Duodenal mucosa (tissue), 2 donors: ENCODE measurements around the gene HMGN3.
A peak's percentile ranks its signal among the peaks of the same experiment; 100 is the strongest.

Experiments used
- H3K27ac ChIP-seq: one replicate; pipeline ENCODE4 v1.7.0; 2013; ENCODE audit warnings: low read depth, low read length
- H3K27me3 ChIP-seq, 2 donors: one replicate each; pipeline ENCODE4 v1.7.0; 2013; ENCODE audit warnings: low read length in 2 of 2, control low read depth in 1 of 2; ENCODE audit not compliant: insufficient read depth in 2 of 2, control insufficient read depth in 1 of 2
- H3K36me3 ChIP-seq, 2 donors: one replicate each; pipeline ENCODE4 v1.7.0; 2013; ENCODE audit warnings: low read length in 2 of 2, control low read depth in 1 of 2; ENCODE audit not compliant: insufficient read depth in 2 of 2, control insufficient read depth in 1 of 2
- H3K4me1 ChIP-seq, 2 donors: one replicate each; pipeline ENCODE4 v1.7.0; 2013; ENCODE audit warnings: low read length in 2 of 2, control low read depth in 1 of 2; ENCODE audit not compliant: insufficient read depth in 2 of 2, control insufficient read depth in 1 of 2
- H3K4me3 ChIP-seq, 2 donors: one replicate each; pipeline ENCODE4 v1.7.0; 2013; ENCODE audit warnings: low read length in 2 of 2, low read depth in 1 of 2
- H3K9ac ChIP-seq, 2 donors: one replicate each; pipeline ENCODE4 v1.7.0; 2013; ENCODE audit warnings: low read length in 2 of 2, low read depth in 1 of 2
- H3K9me3 ChIP-seq, 2 donors: one replicate each; pipeline ENCODE4 v1.7.0; 2013; ENCODE audit warnings: low read length in 2 of 2, control low read depth in 1 of 2; ENCODE audit not compliant: control insufficient read depth in 1 of 2

Gene HMGN3

DNA sequence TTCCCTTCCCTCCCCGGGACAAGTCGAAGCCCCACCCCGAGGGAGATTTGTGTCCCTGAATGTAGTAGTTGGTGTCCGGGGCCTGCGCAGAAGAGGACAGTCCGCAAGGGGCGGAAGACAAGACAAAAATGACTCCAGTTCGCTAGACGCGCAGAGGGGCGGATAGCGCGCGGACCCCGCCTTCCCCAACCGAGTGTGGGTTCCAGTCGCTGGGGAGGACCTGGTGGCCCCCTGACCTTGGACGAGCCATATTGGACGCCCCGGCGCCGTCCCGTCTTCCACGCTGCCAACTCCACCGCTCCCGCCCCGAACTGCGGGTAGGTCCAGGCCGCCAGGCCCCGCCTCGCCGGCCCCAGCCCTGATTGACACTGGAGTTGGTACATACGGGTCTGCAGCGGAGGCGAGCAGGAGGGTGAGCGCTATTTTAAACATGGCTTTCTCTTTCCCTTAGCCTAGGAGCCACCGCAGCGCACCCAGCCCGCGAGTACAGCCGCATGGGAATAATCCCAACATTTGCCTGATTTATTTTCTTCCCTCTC is 802 bp downstream of the HMGN3 start:
- Histone ChIP-seq H3K36me3 (no peaks in the 10 kb centered on the region), H3K27me3 (no peaks in the 10 kb centered on the region), H3K9ac (peak overlapping the region; percentile 83 to 84), H3K4me3 (peak overlapping the region; percentile 96 to 100), H3K9me3 (no peaks in the 10 kb centered on the region), H3K27ac (peak overlapping the region; percentile 89), H3K4me1 (peaks cover 5 to 11% of the 10 kb centered on the region in 2 donors)

DNA sequence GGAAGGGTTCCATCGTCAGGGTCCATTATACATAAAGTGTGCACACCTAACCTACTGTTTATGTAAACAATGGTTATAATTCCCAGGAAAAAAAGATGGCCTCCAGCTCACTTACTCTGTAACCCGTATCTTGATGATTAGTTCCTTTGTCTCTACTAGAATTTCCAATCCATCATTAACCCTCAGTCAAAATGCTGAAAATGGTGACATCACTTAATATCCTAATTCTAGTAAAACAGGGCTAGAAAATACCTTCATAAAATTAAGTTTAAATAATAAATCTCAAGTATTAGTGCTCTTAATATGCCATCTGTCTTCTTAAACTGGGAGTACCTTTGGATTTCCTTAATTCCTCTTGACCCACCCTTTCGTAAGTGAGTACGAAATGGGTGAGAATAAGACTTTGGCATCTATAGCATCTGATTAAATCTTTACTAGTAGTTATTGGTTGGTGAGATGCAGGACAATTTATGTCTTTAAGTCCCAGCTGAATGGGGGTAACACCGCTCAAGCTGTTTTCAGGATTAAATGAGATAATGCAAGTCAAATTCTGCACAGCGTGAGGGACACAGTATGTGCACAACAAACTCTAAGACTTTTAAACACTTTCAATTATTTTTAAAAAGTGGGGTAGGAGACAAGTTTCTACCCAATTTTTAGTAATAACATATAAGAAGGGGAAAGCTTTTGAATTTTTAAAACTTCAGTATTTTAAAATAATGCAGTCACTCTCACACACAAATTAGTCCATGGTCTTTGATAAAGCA is 1.6 kb downstream of the HMGN3 start:
- peak overlapping the region; percentile 83 to 84 for H3K9ac ChIP-seq
- H3K27ac ChIP-seq, result peak overlapping the region; percentile 89
- H3K36me3 ChIP-seq, result no peaks in the 10 kb centered on the region
- peak overlapping the region; percentile 96 to 100 for H3K4me3 ChIP-seq
- H3K27me3 ChIP-seq, result no peaks in the 10 kb centered on the region
- H3K9me3 ChIP-seq, result no peaks in the 10 kb centered on the region
- peaks cover 5 to 11% of the 10 kb centered on the region in 2 donors for H3K4me1 ChIP-seq

DNA sequence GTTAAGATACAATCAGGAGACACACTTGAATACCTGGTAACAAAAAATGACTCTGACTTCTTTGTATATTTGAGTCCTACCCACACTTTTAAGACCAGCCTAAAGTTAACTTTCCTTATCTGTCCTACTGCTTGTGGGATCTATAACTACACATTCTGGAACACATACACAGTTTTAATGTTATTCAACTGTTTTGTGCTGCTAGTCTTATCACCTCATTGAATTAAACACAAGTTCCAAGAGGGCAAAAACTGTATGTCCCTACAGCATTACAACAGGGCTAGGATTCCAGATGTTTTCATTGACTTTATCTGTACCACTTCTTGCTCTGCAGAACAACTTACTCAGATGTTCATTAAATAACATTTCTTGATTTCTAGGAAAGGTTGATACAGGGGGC is 2.8 kb downstream of the HMGN3 start:
- no peak overlapping the region for H3K9ac ChIP-seq

DNA sequence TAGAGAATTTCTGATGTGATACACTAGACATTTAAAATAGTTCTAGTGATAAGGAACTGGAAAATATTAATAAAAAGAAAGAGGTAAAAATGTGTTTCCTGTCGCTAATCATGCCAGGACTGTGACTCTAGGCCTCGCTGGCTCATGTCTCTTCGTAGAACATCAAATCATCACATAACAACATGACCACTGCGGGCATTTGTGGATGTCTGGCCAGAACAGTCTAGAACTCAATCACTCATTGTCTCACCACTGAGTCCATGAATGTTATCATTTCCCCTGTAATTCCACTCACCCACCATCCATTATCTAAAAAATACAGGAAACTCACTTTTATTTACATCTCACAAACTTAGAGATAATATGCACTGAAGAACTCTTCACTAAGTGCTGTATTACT is 3.4 kb downstream of the HMGN3 start:
- H3K27ac ChIP-seq, result no peak overlapping the region
- no peaks in the 10 kb centered on the region for H3K36me3 ChIP-seq
- no peaks in the 10 kb centered on the region for H3K27me3 ChIP-seq
- no peak overlapping the region for H3K9ac ChIP-seq
- H3K4me1 ChIP-seq, result peaks cover 11% of the 10 kb centered on the region in 2 donors
- H3K9me3 ChIP-seq, result no peaks in the 10 kb centered on the region
- no peak overlapping the region for H3K4me3 ChIP-seq

More for the DNA sequence above, 2.8 kb downstream of the HMGN3 start:
- Histone ChIP-seq H3K27me3 (no peaks in the 10 kb centered on the region), H3K27ac (no peak overlapping the region), H3K4me1 (peaks cover 9 to 11% of the 10 kb centered on the region in 2 donors), H3K4me3 (no peak overlapping the region), H3K9me3 (no peaks in the 10 kb centered on the region), H3K36me3 (no peaks in the 10 kb centered on the region)

DNA sequence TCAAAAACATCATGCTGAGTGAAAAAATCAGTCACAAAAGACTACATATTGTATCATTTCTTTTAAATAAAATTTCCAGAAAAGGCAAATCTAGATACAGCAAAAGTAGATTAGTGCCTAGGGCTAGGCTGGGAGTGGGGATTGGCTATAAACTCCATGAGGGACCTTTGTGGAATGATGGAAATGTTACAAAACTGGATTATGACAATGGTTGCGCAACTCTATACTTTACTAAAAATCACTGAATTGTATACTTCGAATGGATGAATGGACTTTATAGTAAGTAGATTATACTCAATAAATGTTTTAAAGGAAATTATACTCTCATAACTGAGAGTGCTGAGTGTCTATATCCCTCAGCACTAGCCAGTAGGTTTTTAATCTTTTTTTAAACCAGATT is 4.3 kb downstream of the HMGN3 start:
- Histone ChIP-seq H3K4me1 (peaks cover 11 to 19% of the 10 kb centered on the region in 2 donors), H3K4me3 (no peak overlapping the region), H3K27ac (no peak overlapping the region), H3K9me3 (no peaks in the 10 kb centered on the region), H3K36me3 (no peaks in the 10 kb centered on the region), H3K27me3 (no peaks in the 10 kb centered on the region), H3K9ac (no peak overlapping the region)

DNA sequence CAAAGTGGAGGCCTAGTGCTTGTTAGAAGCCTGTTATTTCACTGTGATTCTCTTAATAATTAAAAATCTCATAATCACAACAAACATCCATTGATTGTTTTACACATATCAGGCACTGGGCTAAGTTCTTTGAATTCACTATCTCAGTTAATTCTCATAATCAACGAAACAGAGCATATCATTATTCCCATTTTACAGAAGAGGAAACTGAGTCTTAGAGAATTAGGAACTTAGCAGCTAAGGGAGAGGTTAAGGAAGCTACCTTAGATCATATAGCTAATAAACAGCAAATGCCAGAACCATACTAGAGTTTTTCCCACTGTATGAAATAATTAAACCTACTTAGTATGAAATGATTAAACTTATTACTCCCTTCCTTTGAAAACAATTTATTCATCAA is 7.0 kb downstream of the HMGN3 start:
- no peaks in the 10 kb centered on the region for H3K27me3 ChIP-seq
- no peaks in the 10 kb centered on the region for H3K9me3 ChIP-seq
- peaks cover 12 to 33% of the 10 kb centered on the region in 2 donors for H3K4me1 ChIP-seq
- no peak overlapping the region for H3K4me3 ChIP-seq
- H3K36me3 ChIP-seq, result no peaks in the 10 kb centered on the region
- H3K27ac ChIP-seq, result no peak overlapping the region
- no peak overlapping the region for H3K9ac ChIP-seq

DNA sequence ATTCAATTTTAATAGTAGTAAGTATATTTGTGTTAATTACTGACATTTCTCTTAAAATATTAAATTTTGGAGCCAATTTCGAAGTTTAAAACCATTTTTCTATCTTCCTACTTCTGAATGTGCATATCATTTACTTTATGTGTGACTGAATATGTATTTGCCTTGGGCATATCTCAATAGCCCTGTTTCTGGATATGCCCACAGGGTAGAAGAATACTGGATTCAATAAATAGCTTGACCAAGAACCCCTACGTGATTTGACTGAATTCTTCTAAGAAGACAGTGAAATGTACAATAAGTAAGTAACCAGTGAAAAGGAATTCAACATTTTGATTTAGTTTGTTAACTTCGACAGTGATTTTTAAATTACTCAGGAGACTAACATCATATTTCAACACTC is 7.8 kb downstream of the HMGN3 start:
- Histone ChIP-seq H3K36me3 (no peaks in the 10 kb centered on the region), H3K27me3 (no peaks in the 10 kb centered on the region), H3K4me1 (peaks cover 5 to 41% of the 10 kb centered on the region in 2 donors), H3K4me3 (no peak overlapping the region), H3K9me3 (no peaks in the 10 kb centered on the region), H3K27ac (no peak overlapping the region), H3K9ac (no peak overlapping the region)

DNA sequence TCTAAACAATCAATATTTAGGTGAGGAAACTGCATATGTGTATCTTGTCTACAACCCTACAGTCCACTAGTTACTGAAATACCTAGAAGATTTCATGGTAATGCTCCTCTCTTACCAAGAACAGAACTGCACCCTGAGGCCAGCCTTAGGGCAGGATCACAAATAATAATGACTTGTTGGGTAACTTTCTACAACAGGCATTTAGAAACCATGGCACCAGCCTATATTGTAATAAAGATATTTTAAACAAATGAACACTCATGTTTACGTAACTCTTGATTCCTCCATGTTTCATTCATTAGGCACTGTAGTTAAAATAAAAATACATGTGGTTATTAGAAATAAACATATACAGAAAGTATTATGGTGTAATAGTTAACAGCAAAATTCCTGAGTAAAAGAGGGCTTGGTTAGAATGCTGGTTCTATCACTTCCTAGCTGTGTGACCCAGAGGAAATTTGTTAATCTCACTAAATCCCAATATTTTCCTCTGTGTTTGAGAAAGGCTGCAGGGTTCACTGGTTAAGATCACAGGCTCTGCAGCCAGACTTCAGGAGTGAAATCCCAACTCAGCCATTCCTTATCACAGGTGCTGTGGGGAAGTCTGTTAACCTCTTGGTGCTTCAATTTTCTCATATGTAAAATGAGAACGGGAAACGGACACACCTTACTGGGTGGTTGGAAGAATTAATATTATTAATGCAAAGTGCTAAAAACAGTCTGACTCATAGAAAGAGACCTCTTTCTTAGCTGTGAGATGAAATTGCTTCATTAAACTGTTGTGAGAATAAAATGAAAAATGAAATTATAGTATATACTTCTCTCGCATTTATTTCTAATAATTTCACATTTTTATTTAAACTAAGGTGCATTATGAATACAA is 8.5 kb downstream of the HMGN3 start:
- H3K36me3 ChIP-seq, result no peaks in the 10 kb centered on the region
- H3K9ac ChIP-seq, result no peak overlapping the region
- H3K4me3 ChIP-seq, result no peak overlapping the region
- peaks cover 5 to 48% of the 10 kb centered on the region in 2 donors for H3K4me1 ChIP-seq
- no peak overlapping the region for H3K27ac ChIP-seq
- no peaks in the 10 kb centered on the region for H3K9me3 ChIP-seq
- no peaks in the 10 kb centered on the region for H3K27me3 ChIP-seq

DNA sequence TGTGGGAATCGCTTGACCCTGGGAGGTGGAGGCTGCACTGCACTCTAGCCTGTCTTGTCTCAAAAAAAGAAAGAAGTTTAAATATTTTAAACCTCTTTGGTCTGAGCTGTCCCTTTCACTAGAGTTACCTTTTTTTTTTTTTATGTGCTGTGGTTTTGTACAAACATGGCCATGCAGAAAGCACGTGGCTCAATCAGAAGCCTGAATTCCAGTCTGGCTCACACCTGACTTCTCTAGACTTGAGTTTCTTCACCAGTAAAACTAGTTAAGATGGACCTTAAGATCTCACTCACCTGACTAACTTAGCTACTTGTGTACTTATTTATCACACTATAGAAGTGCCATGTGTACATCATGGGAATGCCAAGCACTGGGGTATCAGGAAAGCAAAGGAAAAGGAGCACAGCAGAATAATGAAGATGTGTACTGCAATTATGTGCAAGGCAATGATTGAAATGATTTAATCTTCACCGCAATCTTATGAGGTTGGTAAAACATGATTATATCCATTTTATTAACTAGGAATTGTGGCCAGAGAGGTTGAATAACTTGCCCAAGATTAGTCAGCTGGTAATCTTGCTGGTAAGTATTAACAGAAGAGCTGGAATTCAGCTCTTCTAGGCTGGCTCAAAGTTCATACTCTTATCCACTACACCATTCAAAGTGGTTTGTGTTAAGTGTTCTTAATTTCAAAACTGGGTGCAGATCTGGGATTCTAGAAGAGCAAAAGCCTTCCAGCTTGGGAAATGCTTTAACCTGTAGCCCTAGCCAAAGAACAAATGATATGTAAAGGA is 10.7 kb downstream of the HMGN3 start:
- H3K4me1 ChIP-seq, result peaks cover 5 to 48% of the 10 kb centered on the region in 2 donors
- no peak overlapping the region for H3K9ac ChIP-seq
- no peaks in the 10 kb centered on the region for H3K36me3 ChIP-seq
- no peak overlapping the region for H3K4me3 ChIP-seq
- no peak overlapping the region for H3K27ac ChIP-seq
- H3K9me3 ChIP-seq, result no peaks in the 10 kb centered on the region
- H3K27me3 ChIP-seq, result no peaks in the 10 kb centered on the region
